ENCODE measurements around the gene FTSJ1.

DNA sequence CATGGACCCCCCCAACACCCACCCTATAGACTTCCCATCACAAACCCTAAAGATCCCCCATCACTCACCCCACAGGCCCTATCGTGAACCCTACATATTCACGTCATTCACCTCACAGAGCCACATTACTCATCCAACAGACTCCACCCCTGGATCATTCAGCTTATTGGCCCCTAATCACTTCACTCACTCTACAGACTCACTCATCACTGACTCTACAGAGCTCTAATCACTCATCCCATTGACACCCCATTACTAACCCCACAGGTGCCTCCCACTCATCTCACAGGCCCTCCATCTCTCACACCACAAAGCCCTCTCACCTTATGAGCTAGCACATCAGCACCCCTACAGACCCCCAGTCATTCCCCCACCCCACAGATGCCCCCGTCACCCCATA lies 57.2 kb downstream of the FTSJ1 start:
- TF ChIP-seq, protein P1, sequence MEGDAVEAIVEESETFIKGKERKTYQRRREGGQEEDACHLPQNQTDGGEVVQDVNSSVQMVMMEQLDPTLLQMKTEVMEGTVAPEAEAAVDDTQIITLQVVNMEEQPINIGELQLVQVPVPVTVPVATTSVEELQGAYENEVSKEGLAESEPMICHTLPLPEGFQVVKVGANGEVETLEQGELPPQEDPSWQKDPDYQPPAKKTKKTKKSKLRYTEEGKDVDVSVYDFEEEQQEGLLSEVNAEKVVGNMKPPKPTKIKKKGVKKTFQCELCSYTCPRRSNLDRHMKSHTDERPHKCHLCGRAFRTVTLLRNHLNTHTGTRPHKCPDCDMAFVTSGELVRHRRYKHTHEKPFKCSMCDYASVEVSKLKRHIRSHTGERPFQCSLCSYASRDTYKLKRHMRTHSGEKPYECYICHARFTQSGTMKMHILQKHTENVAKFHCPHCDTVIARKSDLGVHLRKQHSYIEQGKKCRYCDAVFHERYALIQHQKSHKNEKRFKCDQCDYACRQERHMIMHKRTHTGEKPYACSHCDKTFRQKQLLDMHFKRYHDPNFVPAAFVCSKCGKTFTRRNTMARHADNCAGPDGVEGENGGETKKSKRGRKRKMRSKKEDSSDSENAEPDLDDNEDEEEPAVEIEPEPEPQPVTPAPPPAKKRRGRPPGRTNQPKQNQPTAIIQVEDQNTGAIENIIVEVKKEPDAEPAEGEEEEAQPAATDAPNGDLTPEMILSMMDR (IDR thresholded peaks at IDR 0.05; ENCODE audit: insufficient read depth, low read length, poor library complexity, severe bottlenecking): no peak
- TF ChIP-seq EZH2phosphoT487 (conservative IDR thresholded peaks at IDR 0.05; ENCODE audit: low read length): no peak

All from SU-DHL-6 (cell line).